Glomerular endothelial cell (primary cell): ENCODE measurements around the gene RPS24. TPM values are rescaled to one million over a fixed set of nuclear protein-coding genes. Genes with fewer than 3 reads are reported as not detected.
"Not testable (repeated sequence)": the region's sequence is repeated elsewhere in the genome, so short reads cannot be mapped to it uniquely, and the experiment has no call there.

ENCODE experiments used
- DNase-seq: peaks from one replicate; pipeline ENCODE4 v3.0.0-alpha.2; 2011; ENCODE audit warnings: low read depth, low spot score; ENCODE audit errors: extremely low read depth
- total RNA-seq: library from RNA; depleted of rRNA; stranded (reverse); fragments of >200 nt; gene quantifications from 2 replicates; pipeline ENCODE4 v1.2.3, GENCODE V29; 2015

The RPS24 gene
- total RNA-seq, result 1,840 and 2,519 TPM in 2 replicates

DNA sequence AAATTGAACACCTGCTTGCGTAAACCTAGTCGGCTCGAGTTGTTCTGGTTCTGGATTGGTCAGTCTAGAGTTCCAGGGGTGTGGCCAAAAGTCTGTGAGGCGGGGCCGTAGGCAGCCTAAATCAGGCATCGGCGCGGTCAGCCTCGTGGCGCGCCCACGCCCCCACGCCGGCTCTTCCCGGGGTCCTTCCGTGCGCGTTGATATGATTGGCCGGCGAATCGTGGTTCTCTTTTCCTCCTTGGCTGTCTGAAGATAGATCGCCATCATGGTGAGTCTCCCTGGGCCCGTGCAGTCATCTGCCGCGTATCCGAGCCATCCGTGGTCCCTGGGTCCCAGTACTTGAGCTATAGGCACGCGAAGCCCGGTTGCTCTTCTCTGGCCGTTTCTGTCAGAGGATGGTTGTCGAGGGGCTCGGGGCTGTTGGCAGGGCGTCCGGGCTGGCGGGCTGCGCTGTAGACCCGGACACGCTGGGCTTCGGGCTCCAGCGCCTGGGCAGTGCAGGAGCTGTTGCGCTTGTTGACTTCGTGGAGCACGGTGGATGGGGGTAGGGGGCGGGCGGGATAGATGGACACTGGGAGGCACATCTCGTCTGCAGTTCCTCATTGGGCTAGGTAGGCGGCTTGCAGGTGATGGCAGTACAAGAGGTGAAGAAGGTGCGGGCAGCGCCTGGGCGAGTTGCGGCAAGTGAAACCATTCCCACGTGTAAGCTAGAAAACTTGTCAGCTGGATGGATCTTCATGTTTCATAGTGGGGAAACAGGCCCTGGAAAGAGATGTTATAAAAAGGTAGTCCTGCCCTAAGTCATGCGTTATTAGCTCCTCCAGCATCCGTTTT lies at the start of gene RPS24:
RPS24 (plus strand) TSS at position 227 of the 834 bp plus-strand sequence; CDS start at position 266, 39 bp downstream.
- peak; percentile 94 for DNase-seq

DNA sequence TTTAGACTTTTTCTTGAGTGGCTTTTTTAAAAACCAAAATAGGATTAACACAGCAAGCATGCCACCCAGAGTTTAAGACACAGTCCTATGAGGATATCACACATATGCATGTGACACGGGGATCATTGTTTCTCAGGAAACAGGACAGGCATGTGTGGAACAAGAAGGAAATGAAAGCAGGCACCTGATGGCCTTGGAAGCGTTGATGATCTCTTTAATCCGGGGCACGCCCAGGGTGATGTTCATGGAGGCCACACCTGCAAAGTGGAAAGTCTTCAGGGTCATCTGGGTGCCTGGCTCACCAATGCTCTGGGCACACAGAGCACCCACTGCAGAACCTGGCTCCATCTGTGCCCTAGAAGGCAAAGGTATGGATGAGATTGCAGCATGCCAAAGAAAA lies 48.7 kb upstream of the RPS24 start:
- no peak for DNase-seq

DNA sequence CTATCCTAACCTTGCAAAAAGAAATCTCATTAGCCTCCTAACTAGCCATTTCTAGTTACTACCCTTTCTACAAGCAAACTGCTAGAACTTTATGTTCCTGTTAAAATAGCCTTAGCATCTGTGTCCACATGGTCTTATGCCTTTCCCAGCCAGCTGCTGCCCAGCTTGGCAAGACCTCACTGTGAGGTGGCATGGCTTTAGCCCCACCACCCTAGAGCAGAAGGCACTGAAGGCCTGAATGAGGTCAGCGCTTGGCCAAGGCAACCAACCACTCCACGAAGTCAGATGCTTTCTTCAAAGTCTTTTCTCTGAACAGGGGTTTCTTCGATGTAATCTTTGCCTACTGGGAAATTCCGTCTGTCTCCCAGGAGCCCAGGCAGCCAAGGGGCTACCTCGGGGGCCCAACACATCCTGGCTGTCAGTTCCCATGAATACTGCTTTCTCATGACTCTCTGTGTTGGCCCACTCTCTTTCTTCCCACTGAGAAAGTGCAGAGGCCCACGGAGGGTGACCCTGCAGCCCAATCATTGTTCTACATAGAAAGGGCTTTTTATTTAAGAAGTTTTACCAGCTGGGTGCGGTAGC lies 45.9 kb upstream of the RPS24 start:
- DNase-seq, result no peak

DNA sequence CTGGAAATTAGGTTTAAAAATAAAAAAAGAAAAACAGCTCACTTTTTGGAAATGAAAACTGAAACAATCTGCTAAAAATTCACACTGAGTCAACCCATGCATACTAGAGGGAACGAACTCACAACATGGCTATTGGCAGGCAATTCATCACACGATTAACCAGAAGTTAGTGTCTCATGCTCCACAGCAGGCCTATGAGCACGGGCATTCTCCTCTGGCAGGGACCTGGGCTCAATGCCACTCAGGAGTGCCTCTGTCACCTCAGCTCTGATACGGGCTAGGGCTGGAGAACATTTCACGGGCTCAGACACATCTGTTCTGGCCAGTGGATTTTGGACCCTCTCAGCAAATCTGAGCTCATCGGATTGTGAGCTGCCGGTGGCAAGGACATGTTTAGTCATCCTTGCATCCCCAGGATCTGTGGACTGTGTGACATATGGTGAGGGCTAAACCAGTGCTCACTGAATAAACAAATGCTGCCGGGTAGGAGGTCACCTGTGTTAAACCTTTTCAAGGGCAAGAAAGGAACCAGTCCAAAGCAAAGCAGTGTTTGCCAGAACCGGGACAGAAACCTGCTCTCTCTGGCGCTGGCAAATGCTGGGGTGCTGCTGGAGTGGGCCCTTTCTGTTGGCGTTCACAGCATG lies 44.5 kb upstream of the RPS24 start:
- no peak for DNase-seq

DNA sequence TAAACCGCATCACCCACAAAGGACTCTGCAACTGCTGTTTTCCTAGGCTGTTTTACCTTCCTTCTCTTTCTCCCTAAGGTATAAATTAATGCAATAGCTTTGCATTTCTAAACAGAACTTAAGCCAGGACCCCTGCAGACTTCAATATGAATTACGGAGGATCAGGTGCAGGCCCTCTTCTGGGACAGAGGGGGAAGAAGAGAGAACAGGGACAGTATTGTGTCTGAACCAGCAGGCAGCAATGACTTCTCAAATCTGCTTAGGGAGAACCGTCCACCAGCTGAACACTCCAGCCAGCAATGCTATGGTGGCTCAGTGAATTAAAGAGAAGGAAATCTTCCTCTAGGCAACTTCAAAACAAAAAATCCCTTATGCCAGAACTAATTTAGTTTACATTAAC lies 40.0 kb upstream of the RPS24 start:
- DNase-seq, result no peak

DNA sequence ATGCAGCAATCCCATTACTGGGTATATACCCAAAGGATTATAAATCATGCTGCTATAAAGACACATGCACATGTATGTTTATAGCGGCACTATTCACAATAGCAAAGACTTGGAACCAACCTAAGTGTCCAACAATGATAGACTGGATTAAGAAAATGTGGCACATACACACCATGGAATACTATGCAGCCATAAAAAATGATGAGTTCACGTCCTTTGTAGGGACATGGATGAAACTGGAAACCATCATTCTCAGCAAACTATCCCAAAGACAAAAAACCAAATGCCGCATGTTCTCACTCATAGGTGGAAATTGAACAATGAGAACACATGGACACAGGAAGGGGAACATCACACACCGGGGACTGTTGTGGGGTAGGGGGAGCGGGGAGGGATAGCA lies 34.9 kb upstream of the RPS24 start:
- not testable (repeated sequence) for DNase-seq

DNA sequence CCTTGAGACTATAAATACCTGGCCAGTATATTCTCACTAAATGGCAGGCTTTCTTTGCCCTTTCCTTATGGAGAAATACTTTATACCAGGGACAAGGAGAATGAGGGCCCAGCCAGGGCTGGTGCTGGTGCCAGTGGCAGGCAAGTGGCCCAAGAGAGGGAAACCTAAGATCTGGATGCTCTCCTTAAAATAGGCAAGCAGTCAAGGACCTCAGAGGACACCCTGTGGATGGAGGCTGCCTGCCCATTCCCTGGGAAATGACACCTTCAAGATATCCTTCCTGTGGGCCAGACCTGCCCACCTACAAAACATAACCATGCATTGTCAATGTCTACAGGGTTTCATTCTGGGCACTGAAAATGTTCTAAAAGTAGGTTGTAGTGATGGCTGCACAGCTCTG lies 33.5 kb upstream of the RPS24 start:
- no peak for DNase-seq

DNA sequence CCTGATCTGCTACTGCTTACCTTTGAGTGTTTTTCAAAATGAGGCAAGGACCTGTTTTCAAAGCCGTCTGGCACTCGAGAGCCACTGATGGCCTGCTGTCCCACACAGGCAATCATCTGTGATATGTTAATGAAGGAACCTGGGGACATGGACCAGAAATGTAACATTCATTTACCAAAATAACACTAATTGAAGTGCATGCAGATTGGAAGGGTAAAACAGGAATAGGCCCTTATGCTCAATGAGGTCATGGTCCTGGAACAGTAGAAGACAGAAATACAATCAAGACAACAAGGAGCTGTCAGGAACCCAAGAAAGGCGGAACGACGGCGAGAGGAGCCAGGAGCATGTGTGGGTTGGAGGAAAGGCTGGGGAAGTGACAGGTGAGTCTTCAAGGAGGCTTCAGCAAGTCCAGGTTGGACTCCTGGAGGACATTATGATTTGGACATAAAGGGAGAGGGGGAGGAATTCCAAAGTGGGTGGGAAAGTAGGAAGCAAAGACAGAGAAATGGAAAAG lies 32.6 kb upstream of the RPS24 start:
- DNase-seq, result no peak

DNA sequence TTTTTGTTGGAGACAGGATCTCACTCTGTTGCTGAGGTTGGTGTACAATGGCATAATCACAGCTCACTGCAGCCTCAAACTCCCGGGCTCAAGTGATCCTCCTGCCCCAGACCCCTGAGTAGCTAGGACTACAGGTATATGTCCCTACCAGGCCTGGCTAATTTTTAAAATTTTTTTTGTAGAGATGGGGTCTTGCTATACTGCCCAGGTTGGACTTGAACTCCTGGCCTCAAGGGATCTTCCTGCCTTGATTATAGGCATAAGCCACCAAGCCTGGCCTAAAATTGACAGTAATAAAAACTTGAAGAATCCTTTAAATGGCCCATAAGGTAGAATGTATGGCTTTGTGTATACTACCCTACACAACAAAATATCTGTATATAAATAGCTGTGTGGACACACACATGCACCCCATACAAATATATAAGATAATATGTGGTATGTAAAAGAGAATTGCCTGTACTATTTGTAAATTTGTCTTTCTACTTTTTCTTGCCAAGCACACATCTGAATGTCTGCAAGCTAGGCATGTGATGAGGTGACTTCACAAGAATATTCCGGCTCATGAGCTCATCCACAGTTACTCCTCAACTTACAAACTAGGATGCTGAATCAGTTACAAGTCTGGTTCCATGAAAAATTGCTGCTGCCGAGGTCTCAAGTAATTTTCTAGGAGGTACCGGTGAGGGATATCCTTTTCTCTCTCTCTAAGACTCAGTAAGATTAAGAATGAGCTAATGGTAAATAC lies 30.9 kb upstream of the RPS24 start:
- DNase-seq, result no peak

DNA sequence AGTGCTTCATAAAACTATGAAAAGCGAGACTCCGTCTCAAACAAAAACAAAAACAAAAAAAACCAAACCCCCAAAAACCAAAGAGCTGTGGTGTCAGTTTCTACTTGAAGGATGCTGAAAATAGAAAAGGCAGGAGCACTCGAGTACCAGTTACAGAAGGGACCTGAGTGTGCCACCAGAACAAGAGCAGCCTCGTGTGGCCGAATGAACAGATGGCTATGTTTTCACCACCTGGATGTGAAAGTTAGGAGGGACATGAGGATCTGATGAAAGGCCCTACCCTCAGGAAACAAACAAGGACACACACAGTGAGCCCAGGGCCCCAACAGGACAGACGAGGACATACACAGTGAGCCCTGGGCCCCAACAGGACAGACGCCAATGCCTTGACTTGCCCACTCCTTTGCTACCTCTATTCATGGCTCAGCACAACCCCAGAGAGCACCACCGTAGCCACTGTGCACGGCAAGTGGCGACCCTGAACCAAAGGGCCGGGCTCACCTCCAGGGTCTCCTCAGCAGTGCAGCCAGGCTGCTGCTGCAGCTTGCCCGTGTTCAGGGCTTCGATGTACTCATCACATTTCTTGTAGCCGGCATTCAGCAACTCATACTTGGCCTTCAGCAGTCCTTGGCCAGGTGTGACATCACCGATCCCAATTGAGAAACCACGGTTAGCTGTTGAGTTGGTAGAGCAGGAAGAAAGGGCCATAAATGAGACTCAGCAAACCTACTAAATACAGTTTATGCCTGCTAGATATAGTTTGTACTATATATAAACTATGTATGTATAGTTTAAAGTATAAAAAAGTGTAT lies 29.2 kb upstream of the RPS24 start:
- DNase-seq, result no peak

DNA sequence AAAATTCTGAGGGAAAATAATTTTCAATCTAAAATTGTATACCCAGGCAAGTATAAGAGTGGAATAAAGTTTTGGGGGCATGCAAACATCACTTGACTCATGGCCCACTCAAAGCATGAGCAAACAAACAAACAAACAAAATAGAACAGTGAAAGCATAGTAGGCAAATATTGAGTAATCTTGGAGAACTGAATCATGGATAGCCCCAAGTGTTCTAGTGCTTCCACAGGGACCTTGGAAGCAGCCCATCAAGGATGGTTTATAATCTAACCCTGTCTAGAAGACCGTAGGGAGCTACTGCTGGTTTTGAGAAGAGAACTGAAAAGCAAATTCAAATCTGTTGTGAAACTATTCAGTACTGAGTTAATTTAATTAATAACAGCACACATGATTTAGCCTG lies 26.5 kb upstream of the RPS24 start:
- DNase-seq, result no peak

DNA sequence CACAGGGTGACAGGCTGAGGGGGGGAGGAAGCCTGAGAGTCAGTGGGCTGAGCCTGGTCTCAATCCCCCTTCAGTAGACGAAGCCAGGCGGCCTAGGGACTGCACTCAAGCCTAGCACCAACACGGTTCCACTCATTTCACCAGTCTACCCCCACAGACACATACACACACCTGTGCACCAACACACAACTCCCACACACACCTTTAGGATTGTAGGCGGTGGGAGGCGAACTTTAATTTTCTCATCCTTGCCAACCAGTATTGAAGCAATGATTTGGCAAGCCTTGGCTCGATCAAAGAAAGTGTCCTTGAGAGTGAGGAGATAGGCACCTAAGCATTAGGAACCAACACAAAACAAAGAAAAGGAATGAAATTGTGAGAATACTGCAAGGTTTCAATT lies 24.0 kb upstream of the RPS24 start:
- DNase-seq, result no peak

DNA sequence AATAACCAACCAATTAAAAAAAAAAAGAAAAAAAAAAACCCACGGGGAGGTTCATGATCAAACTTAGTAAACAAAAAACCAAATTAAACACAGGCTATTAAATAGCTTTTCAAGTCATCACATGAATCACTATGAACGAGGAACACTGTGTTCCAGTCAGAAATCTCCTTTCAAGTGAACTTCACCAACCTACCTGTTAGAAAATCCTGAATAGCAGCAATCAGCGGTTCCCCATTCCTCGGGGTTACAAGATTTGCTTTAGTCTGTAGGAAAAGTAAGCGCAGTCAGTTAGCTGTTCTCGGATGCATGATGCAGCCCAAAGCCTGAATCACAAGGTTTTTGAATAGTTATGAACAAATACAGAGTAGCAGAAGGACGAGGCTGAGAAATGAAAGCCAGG lies 23.4 kb upstream of the RPS24 start:
- DNase-seq, result no peak

DNA sequence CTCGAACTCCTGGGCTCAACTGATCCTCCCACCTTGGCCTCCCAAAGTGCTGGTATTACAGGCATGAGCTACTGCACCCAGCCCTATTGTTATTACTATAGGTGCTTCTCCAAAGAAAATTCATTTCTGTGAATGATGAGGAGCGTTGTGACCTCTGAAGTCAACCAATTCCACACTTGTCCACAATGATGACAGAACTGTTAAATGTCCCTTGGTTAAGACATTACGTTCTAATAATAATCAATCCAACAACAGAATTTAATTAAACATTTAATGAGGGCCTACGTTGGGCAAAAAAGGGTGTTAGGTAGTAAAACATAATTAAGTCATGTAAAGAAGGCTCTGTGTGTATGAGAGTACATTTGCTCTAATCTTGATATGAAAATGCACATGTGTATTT lies 22.6 kb upstream of the RPS24 start:
- no peak for DNase-seq

DNA sequence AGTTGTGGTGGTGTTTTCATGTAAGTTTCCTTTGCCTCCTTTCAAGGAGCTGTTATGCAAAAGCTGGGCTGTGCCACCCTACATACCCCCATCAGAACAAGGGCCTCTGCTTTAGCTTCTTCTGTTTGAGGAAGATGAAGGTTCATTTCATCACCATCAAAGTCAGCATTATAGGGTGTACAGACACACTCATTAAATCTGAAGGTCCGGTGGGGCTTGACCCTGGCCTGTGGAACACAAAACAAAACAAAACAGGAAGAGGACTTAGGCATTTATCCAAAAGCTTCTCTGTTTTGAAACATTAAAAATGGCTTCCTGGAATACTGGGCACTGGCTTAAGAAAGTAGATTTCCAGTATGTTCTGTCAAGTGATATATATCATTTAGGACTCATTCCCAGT lies 20.1 kb upstream of the RPS24 start:
- DNase-seq, result no peak

DNA sequence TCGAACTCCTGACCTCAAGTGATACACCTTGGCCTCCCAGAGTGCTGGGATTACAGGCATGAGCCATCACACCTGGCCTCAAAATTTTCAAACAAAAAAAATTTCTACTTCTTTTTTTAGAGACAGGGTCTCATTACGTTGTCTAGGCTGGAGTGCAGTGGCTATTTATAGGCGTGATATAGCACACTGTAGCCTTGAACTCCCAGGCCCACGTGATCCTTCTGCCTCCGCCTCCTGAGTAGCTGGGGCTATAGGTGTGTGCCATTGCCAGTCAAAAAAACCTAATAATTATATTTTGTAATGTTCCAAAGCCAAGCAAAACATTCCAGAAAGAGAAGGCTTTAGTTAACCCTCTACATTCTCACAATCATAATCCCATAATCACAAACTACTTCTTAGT lies 18.1 kb upstream of the RPS24 start:
- DNase-seq, result no peak

DNA sequence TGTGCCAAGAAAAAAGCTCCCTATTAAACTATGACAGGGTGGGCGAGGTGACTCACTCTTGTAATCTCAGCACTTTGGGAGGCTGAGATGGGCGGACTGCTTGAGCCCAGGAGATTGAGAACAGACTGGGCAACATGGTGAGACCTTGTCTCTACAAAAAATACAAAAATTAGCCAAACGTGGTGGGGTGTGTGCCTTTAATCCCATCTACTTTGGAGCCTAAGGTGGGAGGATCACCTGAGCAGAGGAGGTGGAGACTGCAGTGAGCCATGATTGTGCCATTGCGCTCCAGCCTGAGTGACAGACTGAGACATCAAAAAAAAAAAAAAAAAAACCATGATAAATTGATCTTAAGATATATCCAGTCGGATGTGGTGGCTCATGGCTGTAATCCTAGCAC lies 15.8 kb upstream of the RPS24 start:
- no peak for DNase-seq

DNA sequence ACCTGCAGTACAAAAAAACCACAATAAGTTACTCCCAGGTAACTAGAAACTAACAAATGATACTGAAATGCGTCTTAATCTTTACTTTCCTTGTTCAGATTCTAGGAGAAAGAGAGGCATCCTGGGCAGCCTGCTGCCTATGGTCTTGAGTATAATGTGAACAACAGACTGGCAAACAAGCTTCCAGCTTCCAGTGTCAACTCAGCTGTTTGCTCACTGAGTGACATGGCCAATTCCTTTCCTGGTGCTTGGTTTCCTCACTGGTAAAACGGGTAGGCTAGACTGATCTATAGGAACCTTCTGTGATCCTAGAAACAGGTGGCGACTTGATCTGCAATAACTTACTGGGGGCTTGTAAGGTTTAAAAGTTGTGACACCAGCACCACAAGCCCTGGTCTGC lies 14.4 kb upstream of the RPS24 start:
- DNase-seq, result no peak

DNA sequence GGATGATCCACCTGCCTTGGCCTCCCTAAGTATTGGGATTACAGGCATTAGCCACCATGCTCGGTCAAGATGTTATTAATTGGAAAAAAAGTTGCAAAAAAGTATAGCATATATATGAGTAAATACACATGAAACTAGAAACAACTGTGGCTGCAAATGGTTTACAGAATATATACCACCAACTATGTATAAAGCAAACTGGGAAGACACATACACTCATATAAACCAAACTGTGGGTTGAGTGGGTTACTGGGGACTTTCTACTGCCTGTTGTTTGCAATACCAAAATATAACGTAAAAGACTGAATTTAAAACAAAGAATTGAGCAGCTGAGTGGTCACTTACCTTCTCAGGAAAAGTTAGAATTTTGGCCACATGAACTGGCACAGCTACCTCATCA lies 12.5 kb upstream of the RPS24 start:
- no peak for DNase-seq

DNA sequence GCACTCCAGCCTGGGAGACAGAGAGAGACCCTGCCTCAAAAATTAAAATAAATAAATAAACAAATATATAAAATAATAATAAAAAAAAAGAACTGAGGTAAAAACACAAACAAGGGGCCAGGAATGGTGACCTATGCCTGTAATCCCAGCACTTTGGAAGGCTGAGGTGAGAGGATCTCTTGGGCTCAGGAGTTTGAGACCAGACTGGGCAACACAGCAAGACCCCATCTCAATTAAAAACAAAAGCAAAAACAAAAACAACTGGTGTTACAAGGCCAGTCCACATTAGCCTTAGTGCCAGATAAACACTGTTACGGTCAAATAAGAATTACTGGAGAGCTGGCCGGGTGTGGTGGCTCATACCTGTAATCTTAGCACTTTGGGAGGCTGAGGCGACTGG lies 9.9 kb upstream of the RPS24 start:
- DNase-seq, result no peak
